Natural killer cell (primary cell): Measurements from ENCODE around the gene ZSCAN21. TPM values are rescaled to one million over a fixed set of nuclear protein-coding genes. Genes with fewer than 3 reads are reported as not detected.
A peak's percentile ranks its signal among the peaks of the same experiment; 100 is the strongest.

Source experiments
- ATAC-seq, 3 donors: fragments of 150-1000 bp in 2 of 3; fragments of 200-7000 bp in 1 of 3; cut with Tn5 transposase; 1 replicate in 1 of 3; 2 replicates in 2 of 3; pipeline ENCODE4 v1.10.0; 2021; ENCODE audit warnings: mild to moderate bottlenecking in 2 of 3, moderate library complexity in 2 of 3
- DNase-seq, 2 donors: peaks; one replicate each; pipeline versions ENCODE4 v3.0.0 to v3.0.0-alpha.2; 2013 to 2021; ENCODE audit warnings: mixed read lengths in 1 of 2
- H3K27ac ChIP-seq: one replicate; pipeline ENCODE4 v1.5.1; 2013; ENCODE audit warnings: mild to moderate bottlenecking, low read length
- H3K27me3 ChIP-seq: one replicate; pipeline ENCODE4 v1.6.1; 2013; ENCODE audit warnings: low read length; ENCODE audit not compliant: control insufficient read depth, insufficient read depth
- H3K36me3 ChIP-seq: one replicate; pipeline ENCODE4 v1.6.1; 2013; ENCODE audit warnings: low read length; ENCODE audit not compliant: control insufficient read depth, insufficient read depth
- H3K4me1 ChIP-seq: one replicate; pipeline ENCODE4 v1.6.1; 2013; ENCODE audit warnings: low read length; ENCODE audit not compliant: control insufficient read depth, insufficient read depth
- H3K4me3 ChIP-seq: one replicate; pipeline ENCODE4 v1.5.1; 2013; ENCODE audit warnings: low read length
- H3K9me3 ChIP-seq: one replicate; pipeline ENCODE4 v1.6.1; 2013; ENCODE audit warnings: low read length; ENCODE audit not compliant: control insufficient read depth, insufficient read depth
- H3K27ac Mint-ChIP-seq, 2 donors: one replicate each; pipeline ENCODE4 v1.8.0; 2022; ENCODE audit warnings: mild to moderate bottlenecking in 2 of 2, mixed read lengths in 2 of 2, moderate library complexity in 1 of 2
- H3K27me3 Mint-ChIP-seq, 2 donors: one replicate each; pipeline ENCODE4 v1.8.0; 2022; ENCODE audit warnings: low read depth in 2 of 2, mixed read lengths in 2 of 2
- H3K36me3 Mint-ChIP-seq: one replicate; pipeline ENCODE4 v1.8.0; 2022; ENCODE audit warnings: mixed read lengths
- H3K4me1 Mint-ChIP-seq, 2 donors: one replicate each; pipeline ENCODE4 v1.8.0; 2022; ENCODE audit warnings: mixed read lengths in 2 of 2
- H3K4me3 Mint-ChIP-seq: one replicate; pipeline ENCODE4 v1.8.0; 2022; ENCODE audit warnings: mild to moderate bottlenecking, moderate library complexity, mixed read lengths
- H3K9me3 Mint-ChIP-seq, 2 donors: one replicate each; pipeline ENCODE4 v1.8.0; 2022; ENCODE audit warnings: mixed read lengths in 2 of 2
- CTCF ChIP-seq: fragments of 200-600 bp; IDR thresholded peaks from one replicate; pipeline ENCODE4 v1.8.0; 2022; ENCODE audit warnings: antibody characterized with exemption
- WGBS: methylation state at CpG from one replicate; pipeline ENCODE4 v1.1.7; 2013; ENCODE audit warnings: missing lambda C conversion rate; ENCODE audit not compliant: insufficient coverage; 5-methylcytosine and 5-hydroxymethylcytosine counted together
- intact Hi-C: fragments of 100-400 bp; cut with micrococcal nuclease; formaldehyde crosslinking; loops from one replicate; pipeline ENCODE4 v1.14.2; 2022
- total RNA-seq, 4 donors: library from RNA; stranded (reverse); fragments of 120-200 nt in 1 of 4; gene quantifications; one replicate each; pipeline versions ENCODE4 v1.2.3 to v1.2.4, GENCODE V29; 2013 to 2022

Gene ZSCAN21
- total RNA-seq, 3 donors from 2014 or later (not counting 1 experiment from before 2014, with no cell fraction given) = 6.2 to 8.9 (median 7.2) TPM

- intact Hi-C loops = loop anchor here (1.0 to 10.0 kb wide), 3 partner anchors 18 to 574 kb away; partner anchors contain the start of genes CNPY4, GNB2, MBLAC1 and TAF6
- WGBS = under 1% methylated on average over 80 of the region's 80 CpGs
- H3K9me3 Mint-ChIP-seq = no peaks in the 10 kb centered on the region
- peak within 1 kb of the TSS; percentile 93 for H3K27ac ChIP-seq
- no peaks in the 10 kb centered on the region for H3K27me3 ChIP-seq
- peak; percentile 79 to 93 (median 81) for ATAC-seq
- peaks cover 36 to 43% of the 10 kb centered on the region in 2 donors for H3K4me1 Mint-ChIP-seq
- H3K36me3 ChIP-seq = peaks cover 35% of the 10 kb centered on the region
- H3K27me3 Mint-ChIP-seq = no peaks in the 10 kb centered on the region
- H3K4me3 ChIP-seq = peak within 1 kb of the TSS; percentile 98
- peak within 1 kb of the TSS; percentile 95 for H3K4me3 Mint-ChIP-seq
- peak; percentile 97 for DNase-seq
- TF ChIP-seq CTCF = no peak
- peak within 1 kb of the TSS; percentile 96 to 98 for H3K27ac Mint-ChIP-seq
- peaks cover 28% of the 10 kb centered on the region for H3K4me1 ChIP-seq
- no peaks in the 10 kb centered on the region for H3K9me3 ChIP-seq
- H3K36me3 Mint-ChIP-seq = peaks cover 19% of the 10 kb centered on the region
Observed at GRCh38 chr7:100101016-100101862, 51.7 kb downstream of the ZSCAN21 start, which contains the start of the genes AP4M1 and MCM7. TSS of gene AP4M1 (plus strand) at chr7:100101643. CDS start at chr7:100101715, 72 bp downstream. TSS of gene MCM7 (minus strand) at chr7:100101397. CDS start at chr7:100101294, 103 bp downstream.

DNA sequence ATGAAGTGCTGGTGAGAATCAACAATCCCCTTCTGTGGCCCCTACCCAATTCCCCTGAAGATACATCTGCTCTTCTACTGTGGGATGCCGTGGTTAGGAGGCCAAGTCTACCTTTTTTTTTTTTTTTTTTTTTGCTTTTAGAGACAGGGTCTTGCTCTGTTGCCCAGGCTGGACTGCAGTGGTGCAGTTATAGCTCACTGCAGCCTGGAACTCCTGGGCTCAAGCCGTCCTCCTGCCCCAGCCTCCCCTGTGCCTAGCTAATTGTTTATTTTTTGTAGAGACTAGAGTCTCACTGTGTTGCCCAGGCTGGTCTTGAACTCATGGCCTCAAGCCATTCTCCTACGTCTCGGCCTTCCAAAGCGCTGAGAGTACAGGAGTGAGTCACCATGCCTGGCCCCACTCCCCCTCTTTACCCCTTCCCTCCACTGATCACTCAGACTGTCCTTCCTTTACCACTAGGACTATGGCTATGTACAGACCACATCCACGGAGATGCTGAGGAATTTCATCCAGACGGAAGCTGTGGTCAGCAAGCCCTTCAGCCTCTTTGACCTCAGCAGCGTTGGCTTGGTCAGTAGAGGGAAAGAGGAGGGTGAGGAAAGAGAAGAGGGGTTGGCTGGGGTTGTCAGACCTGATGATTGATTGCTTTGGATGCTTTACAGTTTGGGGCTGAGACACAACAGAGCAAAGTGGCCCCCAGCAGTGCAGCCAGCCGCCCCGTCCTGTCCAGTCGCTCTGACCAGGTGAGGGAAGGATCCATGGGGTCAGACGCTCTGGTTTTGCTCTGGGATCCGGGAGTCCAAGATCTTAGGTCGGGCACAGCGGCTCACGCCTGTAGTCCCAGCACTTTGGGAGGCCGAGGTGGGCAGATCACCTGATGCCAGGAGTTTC, 53.6 kb downstream of the ZSCAN21 start:
- 97% methylated on average over 17 of the region's 17 CpGs for WGBS
- DNase-seq (no peak), ATAC-seq (no peak)
- peaks cover 33% of the 10 kb centered on the region for H3K36me3 ChIP-seq
- no peaks in the 10 kb centered on the region for H3K27me3 Mint-ChIP-seq
- TF ChIP-seq CTCF = no peak
- intact Hi-C loops = loop anchor here (10.0 kb wide), 1 partner anchor 572 kb away; the partner anchor contains the start of gene GNB2
- peaks cover 8% of the 10 kb centered on the region for H3K36me3 Mint-ChIP-seq
- H3K27ac Mint-ChIP-seq = peak overlapping the region; percentile 96 to 98
- H3K9me3 Mint-ChIP-seq = no peaks in the 10 kb centered on the region
- H3K4me3 ChIP-seq = no peak overlapping the region
- H3K4me1 ChIP-seq = peaks cover 28% of the 10 kb centered on the region
- H3K4me3 Mint-ChIP-seq = peak overlapping the region; percentile 95
- no peaks in the 10 kb centered on the region for H3K9me3 ChIP-seq
- H3K4me1 Mint-ChIP-seq = peaks cover 29 to 39% of the 10 kb centered on the region in 2 donors
- H3K27ac ChIP-seq = no peak overlapping the region
- H3K27me3 ChIP-seq = no peaks in the 10 kb centered on the region

GRCh38 chr7:100105534-100105933, 56.0 kb downstream of the ZSCAN21 start:
- DNase-seq = no peak
- ATAC-seq = no peak
- H3K4me3 Mint-ChIP-seq = no peak overlapping the region
- Histone ChIP-seq H3K27me3 (no peaks in the 10 kb centered on the region), H3K4me1 (peaks cover 15% of the 10 kb centered on the region), H3K27ac (no peak overlapping the region), H3K9me3 (no peaks in the 10 kb centered on the region), H3K36me3 (peaks cover 25% of the 10 kb centered on the region), H3K4me3 (no peak overlapping the region)
- 99% methylated on average over 4 of the region's 4 CpGs for WGBS
- intact Hi-C loops = loop anchor here (10.0 kb wide), 1 partner anchor 569 kb away; the partner anchor contains the start of gene GNB2
- H3K4me1 Mint-ChIP-seq = peaks cover 7 to 19% of the 10 kb centered on the region in 2 donors
- TF ChIP-seq CTCF = no peak
- no peaks in the 10 kb centered on the region for H3K27me3 Mint-ChIP-seq
- H3K9me3 Mint-ChIP-seq = no peaks in the 10 kb centered on the region
- no peak overlapping the region for H3K27ac Mint-ChIP-seq
- H3K36me3 Mint-ChIP-seq = no peaks in the 10 kb centered on the region
